HCT116 (cell line): Measurements from ENCODE around the gene PPP1R12B. TPM values are rescaled to one million over a fixed set of nuclear protein-coding genes. Genes with fewer than 3 reads are reported as not detected.
"Not testable (repeated sequence)": the region's sequence is repeated elsewhere in the genome, so short reads cannot be mapped to it uniquely, and the experiment has no call there.

Source experiments
- ATAC-seq: fragments of 200-7000 bp; cut with Tn5 transposase; 2 replicates; pipeline ENCODE4 v1.9.1; 2020; ENCODE audit warnings: mild to moderate bottlenecking, moderate library complexity
- BruUV-seq: library from RNA; stranded (reverse); fragments of 400-500 nt; replicated peaks from 2 replicates; lab custom pipeline; 2021; lab: Mats Ljungman, UMichigan
- CTCF ChIA-PET: fragments of 300-600 bp; sonication (Branson Sonifier 250); formaldehyde crosslinking; loops from one replicate; lab custom pipeline; 2021; ENCODE audit warnings: antibody characterized with exemption; lab: Charles Lee
- POLR2A ChIA-PET: fragments of 300-600, 350-600 bp; sonication (Branson Sonifier 250); formaldehyde crosslinking; loops from one replicate; lab custom pipeline; 2021; ENCODE audit warnings: antibody characterized with exemption; lab: Charles Lee
- RAD21 ChIA-PET, 2 experiments: fragments of 300-600 bp; sonication (Branson Sonifier 250); formaldehyde crosslinking; loops; one replicate each; lab custom pipeline; 2023; ENCODE audit warnings: low total read pairs in 2 of 2; ENCODE audit not compliant: uncharacterized antibody in 2 of 2, unreplicated experiment in 2 of 2, low non-redundant PET in 1 of 2; lab: Charles Lee
- DNase-seq: peaks from one replicate; pipeline ENCODE4 v3.0.0-alpha.2; 2010; ENCODE audit warnings: low read depth, low spot score
- H2AFZ ChIP-seq: fragments of 200-600 bp; shearing (Covaris generic), sonication (generic); 2 replicates; pipeline ENCODE4 v1.6.1; 2017; ENCODE audit warnings: low read depth, mixed run types, mixed read lengths, antibody characterized with exemption, low read length; ENCODE audit not compliant: poor library complexity, severe bottlenecking
- H3K27ac ChIP-seq: 2 replicates; pipeline ENCODE4 v1.5.1; 2012; ENCODE audit warnings: low read depth, low read length
- H3K27me3 ChIP-seq: fragments of 200-600 bp; sonication (generic); 2 replicates; pipeline ENCODE4 v1.6.1; 2016; ENCODE audit warnings: mixed run types, low read length, mixed read lengths; ENCODE audit not compliant: insufficient read depth
- H3K36me3 ChIP-seq, 2 experiments: fragments of 200-500 bp in 1 of 2; fragments of 200-600 bp in 1 of 2; sonication (Bioruptor generic) in 1 of 2; sonication (generic) in 1 of 2; 2 replicates each; pipeline versions ENCODE4 v1.5.1 to v1.6.1; 2014 to 2016; ENCODE audit warnings: low read length in 2 of 2, inconsistent platforms in 1 of 2, mixed read lengths in 1 of 2, mixed run types in 1 of 2; ENCODE audit not compliant: insufficient read depth in 2 of 2, control insufficient read depth in 1 of 2
- H3K4me1 ChIP-seq, 2 experiments: fragments of 200-600 bp in 1 of 2; sonication (generic) in 1 of 2; 2 replicates each; pipeline versions ENCODE4 v1.5.1 to v1.6.1; 2012 to 2017; ENCODE audit warnings: low read length in 2 of 2, inconsistent platforms in 1 of 2, mild to moderate bottlenecking in 1 of 2, mixed read lengths in 1 of 2, mixed run types in 1 of 2, moderate library complexity in 1 of 2; ENCODE audit not compliant: insufficient read depth in 2 of 2, control insufficient read depth in 1 of 2
- H3K4me2 ChIP-seq: fragments of 200-600 bp; sonication (generic); 2 replicates; pipeline ENCODE4 v1.6.1; 2017; ENCODE audit warnings: mixed run types, low read length, mixed read lengths
- H3K4me3 ChIP-seq, 2 experiments: fragments of 200-600 bp in 1 of 2; sonication (generic) in 1 of 2; replicated peaks in 1 of 2; 2 replicates each; pipeline ENCODE4 v1.5.1; 2011 to 2016; ENCODE audit warnings: low read length in 2 of 2, control low read depth in 1 of 2, low read depth in 1 of 2, mild to moderate bottlenecking in 1 of 2, mixed read lengths in 1 of 2, mixed run types in 1 of 2
- H3K79me2 ChIP-seq: fragments of 200-600 bp; sonication (generic); 2 replicates; pipeline ENCODE4 v1.6.1; 2017; ENCODE audit warnings: mild to moderate bottlenecking, mixed run types, low read length, moderate library complexity, mixed read lengths; ENCODE audit not compliant: insufficient read depth
- H3K9ac ChIP-seq: fragments of 200-600 bp; sonication (generic); 2 replicates; pipeline ENCODE4 v1.6.1; 2016; ENCODE audit warnings: low read length, mixed read lengths
- H3K9me2 ChIP-seq: fragments of 200-600 bp; sonication (generic), shearing (Covaris generic); 2 replicates; pipeline ENCODE4 v1.6.1; 2017; ENCODE audit warnings: mixed run types, mild to moderate bottlenecking, moderate library complexity; ENCODE audit not compliant: insufficient read depth
- H3K9me3 ChIP-seq, 2 experiments: fragments of 200-500 bp in 1 of 2; fragments of 200-600 bp in 1 of 2; sonication (Bioruptor generic) in 1 of 2; sonication (generic) in 1 of 2; 2 replicates each; pipeline ENCODE4 v1.6.1; 2014 to 2017; ENCODE audit warnings: low read length in 2 of 2, mixed read lengths in 2 of 2, inconsistent platforms in 1 of 2, low read depth in 1 of 2, mild to moderate bottlenecking in 1 of 2, mixed run types in 1 of 2, moderate library complexity in 1 of 2; ENCODE audit not compliant: control insufficient read depth in 1 of 2, insufficient read depth in 1 of 2
- H4K20me1 ChIP-seq: fragments of 200-600 bp; sonication (generic), shearing (Covaris generic); 2 replicates; pipeline ENCODE4 v1.6.1; 2017; ENCODE audit warnings: mixed run types, mild to moderate bottlenecking, moderate library complexity; ENCODE audit not compliant: insufficient read depth
- ATF3 ChIP-seq: IDR thresholded peaks from 2 replicates; pipeline ENCODE4 v1.6.1; 2012
- CTCF ChIP-seq, 3 experiments: fragments of 200-600 bp in 1 of 3; sonication (generic) in 1 of 3; IDR thresholded peaks in 2 of 3; conservative IDR thresholded peaks in 1 of 3; 2 replicates each; pipeline ENCODE4 v1.5.1; 2012 to 2017; ENCODE audit warnings: low read depth in 2 of 3, low read length in 2 of 3, antibody characterized with exemption in 1 of 3, borderline replicate concordance in 1 of 3, control low read depth in 1 of 3, mild to moderate bottlenecking in 1 of 3, mixed read lengths in 1 of 3, mixed run types in 1 of 3, moderate library complexity in 1 of 3; ENCODE audit not compliant: insufficient read depth in 1 of 3
- ELF1 ChIP-seq: IDR thresholded peaks from 2 replicates; pipeline ENCODE4 v1.6.1; 2012; ENCODE audit warnings: low read depth, borderline replicate concordance
- RAD21 ChIP-seq: IDR thresholded peaks from 2 replicates; pipeline ENCODE4 v1.6.1; 2012; ENCODE audit warnings: low read depth, mild to moderate bottlenecking
- SIN3A ChIP-seq: IDR thresholded peaks from 2 replicates; pipeline ENCODE4 v1.6.1; 2012; ENCODE audit warnings: low read depth
- SRF ChIP-seq: IDR thresholded peaks from 2 replicates; pipeline ENCODE4 v1.6.1; 2012; ENCODE audit warnings: low read depth
- TCF7L2 ChIP-seq: IDR thresholded peaks from 2 replicates; pipeline ENCODE4 v1.7.0; 2011; ENCODE audit warnings: borderline replicate concordance, inconsistent platforms; ENCODE audit not compliant: insufficient read depth, insufficient read length; ENCODE audit errors: extremely low read depth
- YY1 ChIP-seq: IDR thresholded peaks from 2 replicates; pipeline ENCODE4 v1.6.1; 2011; ENCODE audit warnings: low read length, low read depth, moderate library complexity, mild to moderate bottlenecking; ENCODE audit not compliant: insufficient replicate concordance; ENCODE audit errors: extremely low read depth
- intact Hi-C: fragments of 100-400 bp; cut with micrococcal nuclease; formaldehyde crosslinking; loops from 2 replicates; pipeline ENCODE4 v1.10.0; 2022
- total RNA-seq: library from RNA; stranded (reverse); gene quantifications from one replicate; pipeline ENCODE4 v1.2.1, GENCODE V29; 2021; ENCODE audit not compliant: unreplicated experiment

Gene PPP1R12B
- total RNA-seq, 1 experiment from 2014 or later = 14.3 TPM

- TF ChIP-seq ELF1 (no peak), TCF7L2 (no peak), YY1 (no peak), SIN3A (no peak), ATF3 (no peak), CTCF (IDR thresholded peaks at IDR 0.05 in 2 of 3, conservative IDR thresholded peaks at IDR 0.05 in 1 of 3; ENCODE audit: borderline replicate concordance in 1 of 3, insufficient read depth in 1 of 3, low read depth in 2 of 3, low read length in 2 of 3) (no peak), SRF (no peak)
These were observed 265.1 kb downstream of the PPP1R12B start (continued) for GRCh38 chr1:202613571-202613970.

GRCh38 chr1:202614363-202615207 lies 266.1 kb downstream of the PPP1R12B start:
- H2AFZ ChIP-seq, H3K9me3 ChIP-seq, DNase-seq, H4K20me1 ChIP-seq, H3K4me2 ChIP-seq, intact Hi-C loops, BruUV-seq, H3K27me3 ChIP-seq, H3K9me2 ChIP-seq, H3K36me3 ChIP-seq, H3K27ac ChIP-seq, H3K79me2 ChIP-seq, H3K4me3 ChIP-seq, POLR2A ChIA-PET, H3K9ac ChIP-seq: not testable (repeated sequence)
- RAD21 ChIA-PET = interaction anchor here in 1 of 2 experiments (1.1 to 1.3 kb wide), 2 partner anchors 14 to 150 kb away, joined by 3 read pairs; no protein-coding TSS in a partner anchor
- peak in 2 of 3 experiments; percentile 14 to 51; a peak in 3 of 6 replicates for TF ChIP-seq CTCF (IDR thresholded peaks at IDR 0.05 in 2 of 3, conservative IDR thresholded peaks at IDR 0.05 in 1 of 3; ENCODE audit: borderline replicate concordance in 1 of 3, insufficient read depth in 1 of 3, low read depth in 2 of 3, low read length in 2 of 3)
- TF ChIP-seq RAD21 = peak; percentile 65
- peaks cover 7 to 10% of the 10 kb centered on the region in 2 experiments; a peak in 3 of 4 replicates for H3K4me1 ChIP-seq
- ATAC-seq = peak; percentile 50; the same call in 1 of the 2 replicates
- CTCF ChIA-PET = interaction anchor here (1.0 to 1.1 kb wide), 2 partner anchors 113 to 150 kb away, joined by 4 to 9 read pairs; no protein-coding TSS in a partner anchor

GRCh38 chr1:202615208-202615500 lies 266.7 kb downstream of the PPP1R12B start:
- H3K36me3 ChIP-seq, H3K9me3 ChIP-seq, H3K4me3 ChIP-seq, H3K27me3 ChIP-seq, CTCF ChIA-PET, H2AFZ ChIP-seq, BruUV-seq, ATAC-seq, H3K27ac ChIP-seq, DNase-seq, H3K4me2 ChIP-seq, H3K9ac ChIP-seq, H4K20me1 ChIP-seq, H3K9me2 ChIP-seq, POLR2A ChIA-PET, H3K79me2 ChIP-seq, intact Hi-C loops: not testable (repeated sequence)
- peaks cover 7 to 10% of the 10 kb centered on the region in 2 experiments; a peak in 3 of 4 replicates for H3K4me1 ChIP-seq
- RAD21 ChIA-PET = interaction anchor here in 1 of 2 experiments (1.3 kb wide), 1 partner anchor 151 kb away, joined by 3 read pairs; no protein-coding TSS in a partner anchor
